H1 (cell line): Measurements from ENCODE around the gene GARNL3. TPM values are rescaled to one million over a fixed set of nuclear protein-coding genes. Genes with fewer than 3 reads are reported as not detected.

ENCODE experiments used
- CTCF ChIA-PET: fragments of 300-600 bp; sonication (Branson Sonifier 250); formaldehyde crosslinking; loops from one replicate; lab custom pipeline; 2021; ENCODE audit not compliant: partially characterized antibody; lab: Charles Lee
- POLR2A ChIA-PET: fragments of 300-600 bp; sonication (Branson Sonifier 250); formaldehyde crosslinking; loops from one replicate; lab custom pipeline; 2021; ENCODE audit warnings: inconsistent platforms; ENCODE audit not compliant: partially characterized antibody; lab: Charles Lee
- DNase-seq, 2 experiments: peaks; one replicate each; pipeline versions ENCODE4 v3.0.0 to v3.0.0-alpha.2; 2010 to 2022; ENCODE audit warnings: low spot score in 2 of 2, low read depth in 1 of 2, mixed read lengths in 1 of 2
- FAIRE-seq: peaks from 2 replicates; lab custom pipeline; 2011; peaks lifted over from hg19 to GRCh38; lab: Jason Lieb, UNC
- H2AFZ ChIP-seq: 2 replicates; pipeline ENCODE4 v1.8.1; 2012; ENCODE audit warnings: low read length, inconsistent platforms
- H2AK5ac ChIP-seq: 2 replicates; pipeline ENCODE4 v1.6.1; 2013; ENCODE audit warnings: low read depth, low read length
- H2BK120ac ChIP-seq: replicated peaks from 2 replicates; pipeline ENCODE3; 2013; ENCODE audit warnings: low read depth, low read length, inconsistent platforms
- H2BK12ac ChIP-seq: 2 replicates; pipeline ENCODE4 v1.6.1; 2013; ENCODE audit warnings: low read depth, low read length
- H2BK15ac ChIP-seq: 2 replicates; pipeline ENCODE4 v1.6.1; 2013; ENCODE audit warnings: low read length
- H2BK20ac ChIP-seq: 2 replicates; pipeline ENCODE4 v1.6.1; 2013; ENCODE audit warnings: low read length
- H2BK5ac ChIP-seq: 2 replicates; pipeline ENCODE4 v1.6.1; 2013; ENCODE audit warnings: low read depth, low read length
- H3K14ac ChIP-seq: 2 replicates; pipeline ENCODE4 v1.6.1; 2013; ENCODE audit warnings: inconsistent platforms; ENCODE audit not compliant: insufficient read length
- H3K18ac ChIP-seq: 2 replicates; pipeline ENCODE4 v1.6.1; 2013; ENCODE audit warnings: low read length; ENCODE audit errors: extremely low read depth
- H3K23ac ChIP-seq: 2 replicates; pipeline ENCODE4 v1.6.1; 2013; ENCODE audit warnings: inconsistent platforms; ENCODE audit not compliant: insufficient read length
- H3K23me2 ChIP-seq: 2 replicates; pipeline ENCODE4 v1.6.1; 2013; ENCODE audit warnings: low read depth, low read length
- H3K27ac ChIP-seq: 2 replicates; pipeline ENCODE4 v1.6.1; 2011; ENCODE audit warnings: low read depth, low read length, inconsistent platforms
- H3K27me3 ChIP-seq, 4 experiments: replicated peaks in 1 of 4; 1 replicate in 1 of 4; 2 replicates in 3 of 4; pipeline versions ENCODE4 v1.6.1 to v1.8.1; 2011 to 2013; ENCODE audit warnings: low read length in 3 of 4, mild to moderate bottlenecking in 3 of 4, inconsistent platforms in 2 of 4, mixed read lengths in 2 of 4, moderate library complexity in 1 of 4; ENCODE audit not compliant: control insufficient read depth in 3 of 4, insufficient read depth in 3 of 4; ENCODE audit errors: extremely low read depth in 1 of 4
- H3K36me3 ChIP-seq, 4 experiments: 2 replicates each; pipeline versions ENCODE4 v1.6.1 to v1.8.1; 2011 to 2013; ENCODE audit warnings: mild to moderate bottlenecking in 4 of 4, low read length in 3 of 4, moderate library complexity in 2 of 4, control low read depth in 1 of 4, inconsistent platforms in 1 of 4; ENCODE audit not compliant: insufficient read depth in 4 of 4, control insufficient read depth in 2 of 4
- H3K4ac ChIP-seq: replicated peaks from 2 replicates; pipeline ENCODE3; 2013; ENCODE audit warnings: low read length, low read depth, mixed read lengths, inconsistent platforms; ENCODE audit not compliant: insufficient read length
- H3K4me1 ChIP-seq, 4 experiments: replicated peaks in 1 of 4; 1 replicate in 1 of 4; 2 replicates in 3 of 4; pipeline versions ENCODE4 v1.6.1 to v1.8.1; 2011 to 2013; ENCODE audit warnings: low read length in 3 of 4, inconsistent platforms in 2 of 4, mixed read lengths in 1 of 4; ENCODE audit not compliant: insufficient read depth in 4 of 4, control insufficient read depth in 3 of 4
- H3K4me2 ChIP-seq, 2 experiments: 2 replicates each; pipeline versions ENCODE4 v1.6.1 to v1.8.1; 2011 to 2013; ENCODE audit warnings: low read depth in 2 of 2, low read length in 2 of 2, control low read depth in 1 of 2, inconsistent platforms in 1 of 2, mild to moderate bottlenecking in 1 of 2; ENCODE audit not compliant: insufficient read depth in 1 of 2
- H3K4me3 ChIP-seq, 4 experiments: fragments of 200-600, 300-600 bp in 1 of 4; sonication (generic), shearing (Covaris generic), sonication (Bioruptor Twin) in 1 of 4; 2 replicates each; pipeline versions ENCODE4 v1.5.1 to v1.8.1; 2011 to 2016; ENCODE audit warnings: low read length in 4 of 4, low read depth in 3 of 4, control low read depth in 2 of 4, inconsistent platforms in 2 of 4, mild to moderate bottlenecking in 2 of 4, mixed read lengths in 1 of 4, moderate library complexity in 1 of 4; ENCODE audit not compliant: insufficient read depth in 2 of 4; ENCODE audit errors: extremely low read depth in 1 of 4
- H3K56ac ChIP-seq: replicated peaks from 2 replicates; pipeline ENCODE3; 2013; ENCODE audit warnings: low read depth, mild to moderate bottlenecking, mixed read lengths, low read length, inconsistent platforms; ENCODE audit not compliant: insufficient read length
- H3K79me1 ChIP-seq: 2 replicates; pipeline ENCODE4 v1.6.1; 2013; ENCODE audit warnings: low read depth, low read length, control low read depth
- H3K79me2 ChIP-seq, 2 experiments: 2 replicates each; pipeline versions ENCODE4 v1.6.1 to v1.8.1; 2012 to 2013; ENCODE audit warnings: low read length in 2 of 2, mild to moderate bottlenecking in 2 of 2, inconsistent platforms in 1 of 2; ENCODE audit not compliant: insufficient read depth in 2 of 2, control insufficient read depth in 1 of 2
- H3K9ac ChIP-seq, 4 experiments: replicated peaks in 1 of 4; 1 replicate in 1 of 4; 2 replicates in 3 of 4; pipeline versions ENCODE4 v1.6.1 to v1.8.1; 2011 to 2013; ENCODE audit warnings: low read depth in 3 of 4, low read length in 3 of 4, control low read depth in 2 of 4, mild to moderate bottlenecking in 2 of 4, moderate library complexity in 2 of 4, inconsistent platforms in 1 of 4; ENCODE audit errors: extremely low read depth in 1 of 4
- H3K9me3 ChIP-seq, 2 experiments: 2 replicates each; pipeline versions ENCODE4 v1.6.1 to v1.8.1; 2012 to 2013; ENCODE audit warnings: mild to moderate bottlenecking in 2 of 2, moderate library complexity in 2 of 2, control low read depth in 1 of 2, inconsistent platforms in 1 of 2, low read depth in 1 of 2, low read length in 1 of 2, mixed read lengths in 1 of 2; ENCODE audit not compliant: insufficient read depth in 2 of 2
- H4K20me1 ChIP-seq, 2 experiments: replicated peaks in 1 of 2; 2 replicates each; pipeline versions ENCODE3 to v1.8.1; 2011 to 2013; ENCODE audit warnings: inconsistent platforms in 2 of 2, low read length in 2 of 2, mild to moderate bottlenecking in 1 of 2; ENCODE audit not compliant: insufficient read depth in 2 of 2, control insufficient read depth in 1 of 2
- H4K5ac ChIP-seq: 2 replicates; pipeline ENCODE4 v1.6.1; 2013; ENCODE audit warnings: low read length, low read depth, mixed read lengths, inconsistent platforms; ENCODE audit not compliant: insufficient read length
- H4K8ac ChIP-seq: 2 replicates; pipeline ENCODE4 v1.8.0; 2013; ENCODE audit warnings: mild to moderate bottlenecking, moderate library complexity, low read length, inconsistent platforms; ENCODE audit not compliant: insufficient read depth; ENCODE audit errors: extremely low read depth
- H4K91ac ChIP-seq: replicated peaks from 2 replicates; pipeline ENCODE3; 2013; ENCODE audit warnings: low read length, mixed read lengths, inconsistent platforms; ENCODE audit not compliant: insufficient read length
- BACH1 ChIP-seq: IDR thresholded peaks from 2 replicates; pipeline ENCODE4 v1.6.1; 2012; ENCODE audit warnings: low read length, improper control_type of control experiment
- CBX5 ChIP-seq: fragments of 300-800, 300-1000 bp; sonication (generic); IDR thresholded peaks from 2 replicates; pipeline ENCODE4 v1.7.1; 2016; ENCODE audit warnings: antibody characterized with exemption, low read length, low read depth
- CTCF ChIP-seq, 3 experiments: IDR thresholded peaks; 1 replicate in 2 of 3; 2 replicates in 1 of 3; pipeline versions ENCODE4 v1.5.1 to v1.6.1; 2011; ENCODE audit warnings: low read length in 3 of 3, mild to moderate bottlenecking in 3 of 3, inconsistent platforms in 2 of 3, low read depth in 1 of 3, moderate library complexity in 1 of 3; ENCODE audit not compliant: insufficient read depth in 1 of 3; ENCODE audit errors: control extremely low read depth in 1 of 3
- E2F6 ChIP-seq: IDR thresholded peaks from 2 replicates; pipeline ENCODE4 v1.6.1; 2012; ENCODE audit warnings: inconsistent platforms
- JUN ChIP-seq: IDR thresholded peaks from 2 replicates; pipeline ENCODE4 v1.6.1; 2011; ENCODE audit warnings: low read depth, mild to moderate bottlenecking, improper control_type of control experiment, low read length
- NANOG ChIP-seq: IDR thresholded peaks from 2 replicates; pipeline ENCODE4 v1.6.1; 2011; ENCODE audit warnings: low read length, low read depth, mild to moderate bottlenecking, inconsistent platforms; ENCODE audit not compliant: insufficient read depth, poor library complexity, severe bottlenecking
- PHF8 ChIP-seq: fragments of 200-600 bp; sonication (generic); conservative IDR thresholded peaks from 2 replicates; pipeline ENCODE4 v1.7.1; 2012; ENCODE audit warnings: low read depth, mild to moderate bottlenecking, inconsistent platforms, low read length, moderate library complexity
- SP4 ChIP-seq: IDR thresholded peaks from 2 replicates; pipeline ENCODE4 v1.6.1; 2012; ENCODE audit warnings: low read length, inconsistent platforms
- SUZ12 ChIP-seq: fragments of 200-600 bp; sonication (generic); IDR thresholded peaks from 2 replicates; pipeline ENCODE4 v1.6.1; 2012; ENCODE audit warnings: mild to moderate bottlenecking, inconsistent platforms, low read length, moderate library complexity, mixed read lengths
- ZNF274 ChIP-seq: IDR thresholded peaks from 2 replicates; pipeline ENCODE4 v1.7.0; 2012; ENCODE audit warnings: low read length, borderline replicate concordance; ENCODE audit errors: extremely low read depth
- WGBS, 2 experiments: shearing (Covaris generic) in 1 of 2; methylation state at CpG; one replicate each; pipeline versions ENCODE4 v1.1.6 to v1.1.7; 2013 to 2015; ENCODE audit warnings: low lambda C conversion rate in 2 of 2, mixed read lengths in 2 of 2, inconsistent platforms in 1 of 2, low coverage in 1 of 2, missing lambda C conversion rate in 1 of 2; ENCODE audit not compliant: insufficient replicate concordance in 2 of 2, insufficient coverage in 1 of 2, insufficient read length in 1 of 2; ENCODE audit errors: extremely low coverage in 1 of 2, missing lambda C conversion rate in 1 of 2; 5-methylcytosine and 5-hydroxymethylcytosine counted together
- polyA plus RNA-seq, 7 experiments: library from polyadenylated mRNA; depleted of rRNA in 3 of 7; stranded (reverse) in 5 of 7; unstranded in 2 of 7; fragments of >200 nt in 5 of 7; fragments of 200-250 nt in 2 of 7; gene quantifications; 1 replicate in 5 of 7; 2 replicates in 1 of 7; 4 replicates in 1 of 7; pipeline versions ENCODE4 v1.2.1 to v1.2.3, GENCODE V29; 2011 to 2013; ENCODE audit warnings: missing spikeins in 2 of 7, mixed read lengths in 2 of 7
- total RNA-seq: library from RNA; stranded (reverse); fragmentation: NEBNext Ultra II Directional; extraction: Animal tissue kit (Norgen Biotek cat#: 25700); gene quantifications from 2 replicates; pipeline ENCODE4 v1.2.1, GENCODE V29; 2021

The GARNL3 gene
- total and polyA plus RNA-seq, 2 of the 8 experiments (the other 6 are each of a cell fraction or from before 2014, with no cell fraction given): 6.5 to 18.3 TPM

- ChIA-PET POLR2A (no interaction called here), CTCF (interaction anchor here (0.9 to 1.3 kb wide), 2 partner anchors 19 to 1075 kb away, joined by 3 read pairs; no protein-coding TSS in a partner anchor)
- no peak overlapping the region for H4K5ac ChIP-seq
- no peak overlapping the region for H2BK120ac ChIP-seq
- H3K4ac ChIP-seq: no peak overlapping the region
- peaks cover 0 to 5% (median 0%) of the 10 kb centered on the region in 4 experiments; a peak in 1 of 7 replicates for H3K4me1 ChIP-seq
- 65% methylated on average over 1 of the region's 1 CpG; no CpG with 5 or more reads in 1 of the 2 experiments for WGBS, 2 experiments
- H3K14ac ChIP-seq: no peak overlapping the region
- no peak overlapping the region for H2BK12ac ChIP-seq
- no peaks in the 10 kb centered on the region for H3K79me1 ChIP-seq
- H3K23ac ChIP-seq: no peak overlapping the region
- H4K8ac ChIP-seq: no peak overlapping the region
- no peaks in the 10 kb centered on the region for H3K23me2 ChIP-seq
- no peak overlapping the region for H3K4me2 ChIP-seq
- no peak overlapping the region for H3K4me3 ChIP-seq
- no peak overlapping the region for H2BK20ac ChIP-seq
- FAIRE-seq (no peak), DNase-seq (no peak)
- H4K20me1 ChIP-seq: no peaks in the 10 kb centered on the region
- H3K79me2 ChIP-seq: no peaks in the 10 kb centered on the region
- no peaks in the 10 kb centered on the region; a peak in 1 of 7 replicates for H3K27me3 ChIP-seq
- H4K91ac ChIP-seq: no peak overlapping the region
- H3K56ac ChIP-seq: no peak overlapping the region
- H3K9me3 ChIP-seq: no peaks in the 10 kb centered on the region
- H3K36me3 ChIP-seq: no peaks in the 10 kb centered on the region; a peak in 1 of 8 replicates
- no peak overlapping the region for H3K27ac ChIP-seq
- H2AFZ ChIP-seq: no peak overlapping the region
- no peak overlapping the region for H2BK5ac ChIP-seq
- no peak overlapping the region for H3K9ac ChIP-seq
- no peak overlapping the region for H2AK5ac ChIP-seq
- H2BK15ac ChIP-seq: no peak overlapping the region
- H3K18ac ChIP-seq: no peak overlapping the region
- no peak for TF ChIP-seq JUN
- no peak for TF ChIP-seq ZNF274
- TF ChIP-seq SP4: no peak
- no peak for TF ChIP-seq SUZ12
- TF ChIP-seq NANOG: no peak
- no peak for TF ChIP-seq CTCF (IDR thresholded peaks at IDR 0.05; ENCODE audit: control extremely low read depth in 1 of 3, insufficient read depth in 1 of 3, low read depth in 1 of 3, low read length in 3 of 3)
- TF ChIP-seq BACH1: no peak
- no peak for TF ChIP-seq E2F6
- TF ChIP-seq CBX5: no peak
- TF ChIP-seq PHF8: no peak
Measured at GRCh38 chr9:127269449-127269848, 4.9 kb downstream of the GARNL3 start.
